ENCODE data around the gene LAMC1. TPM values are rescaled to one million over a fixed set of nuclear protein-coding genes. Genes with fewer than 3 reads are reported as not detected.

LAMC1 gene
- total and polyA plus RNA-seq, 2 experiments from 2014 or later: 185 to 686 TPM

- TF ChIP-seq EZH2 (IDR thresholded peaks at IDR 0.05; ENCODE audit: insufficient read depth, poor library complexity, severe bottlenecking) (no peak), EZH2phosphoT487 (IDR thresholded peaks at IDR 0.05; ENCODE audit: insufficient read depth, low read depth) (no peak)
- Histone ChIP-seq H3K4me1 (ENCODE audit: insufficient read depth) (peaks cover 89% of the 10 kb centered on the region), H3K27ac (0 out of 2 replicates have a peak overlapping the region, but pooled peaks have one; percentile 4)
Measured at GRCh38 chr1:183074215-183074614, 51.0 kb downstream of the LAMC1 start.

GRCh38 chr1:183075861-183076260 lies 52.6 kb downstream of the LAMC1 start:
- Histone ChIP-seq H3K9me3 (ENCODE audit: low read depth) (no peaks in the 10 kb centered on the region), H3K9ac (no peak overlapping the region), H3K4me3 (no peak overlapping the region), H3K4me2 (ENCODE audit: unreplicated experiment) (peak overlapping the region; percentile 17), H3K27me3 (replicated peaks; ENCODE audit: insufficient read depth) (no peaks in the 10 kb centered on the region), H3K4me1 (ENCODE audit: insufficient read depth) (peaks cover 89% of the 10 kb centered on the region), H2AFZ (no peak overlapping the region), H3K36me3 (ENCODE audit: low read depth) (no peaks in the 10 kb centered on the region), H3K27ac (peak overlapping the region; percentile 40; the same call in 1 of the 2 replicates), H4K20me1 (ENCODE audit: insufficient read depth) (peaks cover 33% of the 10 kb centered on the region), H3K9me2 (ENCODE audit: insufficient read depth) (no peaks in the 10 kb centered on the region), H3K79me2 (ENCODE audit: insufficient read depth) (peaks cover 99% of the 10 kb centered on the region), H3F3A (ENCODE audit: insufficient read depth) (peaks cover 62% of the 10 kb centered on the region)
- TF ChIP-seq EZH2phosphoT487 (IDR thresholded peaks at IDR 0.05; ENCODE audit: insufficient read depth, low read depth) (no peak), EZH2 (IDR thresholded peaks at IDR 0.05; ENCODE audit: insufficient read depth, poor library complexity, severe bottlenecking) (no peak)
- 97 to 100% methylated on average over 1 of the region's 1 CpG for WGBS, 2 experiments (ENCODE audit: low coverage in 1 of 2, low lambda C conversion rate in 2 of 2, missing lambda C conversion rate in 2 of 2)
- peak; percentile 48 for DNase-seq
- in situ Hi-C loops (cut with MboI): no loop called here

More at GRCh38 chr1:183074215-183074614, 51.0 kb downstream of the LAMC1 start:
- no peaks in the 10 kb centered on the region for H3K36me3 ChIP-seq (ENCODE audit: low read depth)
- no peaks in the 10 kb centered on the region for H3K9me3 ChIP-seq (ENCODE audit: low read depth)
- H3K79me2 ChIP-seq (ENCODE audit: insufficient read depth): peaks cover 99% of the 10 kb centered on the region
- WGBS, 2 experiments (ENCODE audit: low coverage in 1 of 2, low lambda C conversion rate in 2 of 2, missing lambda C conversion rate in 2 of 2): 94 to 97% methylated on average over 2 of the region's 2 CpGs
- H3K27me3 ChIP-seq (replicated peaks; ENCODE audit: insufficient read depth): no peaks in the 10 kb centered on the region
- in situ Hi-C loops (cut with MboI): no loop called here
- H3K9me2 ChIP-seq (ENCODE audit: insufficient read depth): no peaks in the 10 kb centered on the region
- H3K4me3 ChIP-seq: no peak overlapping the region
- peaks cover 39% of the 10 kb centered on the region for H4K20me1 ChIP-seq (ENCODE audit: insufficient read depth)
- no peak overlapping the region for H2AFZ ChIP-seq
- no peak for DNase-seq
- H3K4me2 ChIP-seq (ENCODE audit: unreplicated experiment): no peak overlapping the region
- H3F3A ChIP-seq (ENCODE audit: insufficient read depth): peaks cover 79% of the 10 kb centered on the region
- no peak overlapping the region for H3K9ac ChIP-seq

GRCh38 chr1:183077097-183077496 lies 53.9 kb downstream of the LAMC1 start:
- no peaks in the 10 kb centered on the region for H3K9me2 ChIP-seq (ENCODE audit: insufficient read depth)
- H3K27me3 ChIP-seq (replicated peaks; ENCODE audit: insufficient read depth): no peaks in the 10 kb centered on the region
- no peak overlapping the region for H3K4me2 ChIP-seq (ENCODE audit: unreplicated experiment)
- peaks cover 54% of the 10 kb centered on the region for H3F3A ChIP-seq (ENCODE audit: insufficient read depth)
- no peak overlapping the region for H2AFZ ChIP-seq
- H3K79me2 ChIP-seq (ENCODE audit: insufficient read depth): peaks cover 100% of the 10 kb centered on the region
- H3K9me3 ChIP-seq (ENCODE audit: low read depth): no peaks in the 10 kb centered on the region
- H3K27ac ChIP-seq: no peak overlapping the region
- no peak overlapping the region for H3K9ac ChIP-seq
- H3K4me3 ChIP-seq: no peak overlapping the region
- no peaks in the 10 kb centered on the region for H3K36me3 ChIP-seq (ENCODE audit: low read depth)
- WGBS, 2 experiments (ENCODE audit: low coverage in 1 of 2, low lambda C conversion rate in 2 of 2, missing lambda C conversion rate in 2 of 2): 43 to 61% methylated on average over 1 of the region's 1 CpG
- TF ChIP-seq EZH2phosphoT487 (IDR thresholded peaks at IDR 0.05; ENCODE audit: insufficient read depth, low read depth): no peak
- TF ChIP-seq EZH2 (IDR thresholded peaks at IDR 0.05; ENCODE audit: insufficient read depth, poor library complexity, severe bottlenecking): no peak
- in situ Hi-C loops (cut with MboI): no loop called here
- H4K20me1 ChIP-seq (ENCODE audit: insufficient read depth): peaks cover 32% of the 10 kb centered on the region
- no peak for DNase-seq
- peaks cover 80% of the 10 kb centered on the region for H3K4me1 ChIP-seq (ENCODE audit: insufficient read depth)

- no peaks in the 10 kb centered on the region for H3K27me3 ChIP-seq (replicated peaks; ENCODE audit: insufficient read depth)
- no peaks in the 10 kb centered on the region for H3K9me3 ChIP-seq (ENCODE audit: low read depth)
- peak; percentile 62 for DNase-seq
- peaks cover 63% of the 10 kb centered on the region for H3K4me1 ChIP-seq (ENCODE audit: insufficient read depth)
- H3K79me2 ChIP-seq (ENCODE audit: insufficient read depth): peaks cover 100% of the 10 kb centered on the region
- H4K20me1 ChIP-seq (ENCODE audit: insufficient read depth): peaks cover 25% of the 10 kb centered on the region
- peak overlapping the region; percentile 12; the same call in 1 of the 2 replicates for H3K9ac ChIP-seq
- WGBS, 2 experiments (ENCODE audit: low coverage in 1 of 2, low lambda C conversion rate in 2 of 2, missing lambda C conversion rate in 2 of 2): 63 to 64% methylated on average over 8 of the region's 8 CpGs
- TF ChIP-seq EZH2phosphoT487 (IDR thresholded peaks at IDR 0.05; ENCODE audit: insufficient read depth, low read depth): no peak
- peak overlapping the region; percentile 26 for H3K4me2 ChIP-seq (ENCODE audit: unreplicated experiment)
- H3K27ac ChIP-seq: peak overlapping the region; percentile 56
- in situ Hi-C loops (cut with MboI): no loop called here
- H3K4me3 ChIP-seq: no peak overlapping the region
- no peak overlapping the region for H2AFZ ChIP-seq
- no peaks in the 10 kb centered on the region for H3K9me2 ChIP-seq (ENCODE audit: insufficient read depth)
- peaks cover 48% of the 10 kb centered on the region for H3F3A ChIP-seq (ENCODE audit: insufficient read depth)
- no peaks in the 10 kb centered on the region for H3K36me3 ChIP-seq (ENCODE audit: low read depth)
Measured at GRCh38 chr1:183079712-183080388, 56.6 kb downstream of the LAMC1 start.
